Neural progenitor cell (in vitro differentiated cells): ENCODE data around the gene ONECUT1. TPM values are rescaled to one million over a fixed set of nuclear protein-coding genes. Genes with fewer than 3 reads are reported as not detected.

Experiments used
- DNase-seq: peaks from one replicate; pipeline ENCODE4 v3.0.0-alpha.2; 2016; ENCODE audit warnings: low spot score
- H2AFZ ChIP-seq: fragments of 200-600 bp; sonication (generic); replicated peaks from 2 replicates; pipeline ENCODE4 v1.6.1; 2016; ENCODE audit warnings: antibody characterized with exemption
- H3F3A ChIP-seq: fragments of 200-600 bp; sonication (generic); 2 replicates; pipeline ENCODE4 v1.6.1; 2016; ENCODE audit warnings: antibody characterized with exemption, low read depth
- H3K27ac ChIP-seq: fragments of 200-600 bp; sonication (generic); 2 replicates; pipeline ENCODE4 v1.5.1; 2016; ENCODE audit warnings: mild to moderate bottlenecking
- H3K27me3 ChIP-seq: fragments of 200-600 bp; sonication (generic); 2 replicates; pipeline ENCODE4 v1.6.1; 2016; ENCODE audit warnings: mild to moderate bottlenecking, moderate library complexity
- H3K36me3 ChIP-seq: fragments of 200-600 bp; sonication (generic); 2 replicates; pipeline ENCODE4 v1.5.1; 2016
- H3K4me1 ChIP-seq: fragments of 200-600 bp; sonication (generic); 2 replicates; pipeline ENCODE4 v1.6.1; 2016; ENCODE audit warnings: mixed run types
- H3K4me2 ChIP-seq: fragments of 200-600 bp; sonication (generic); 2 replicates; pipeline ENCODE4 v1.6.1; 2016
- H3K4me3 ChIP-seq: fragments of 200-600 bp; sonication (generic); 2 replicates; pipeline ENCODE4 v1.5.1; 2016
- H3K79me2 ChIP-seq: fragments of 200-600 bp; sonication (generic); 2 replicates; pipeline ENCODE4 v1.6.1; 2016; ENCODE audit warnings: low read depth
- H3K9ac ChIP-seq: fragments of 200-600 bp; sonication (generic); 2 replicates; pipeline ENCODE4 v1.6.1; 2016
- H3K9me3 ChIP-seq: fragments of 200-600 bp; sonication (generic); 2 replicates; pipeline ENCODE4 v1.5.1; 2016; ENCODE audit warnings: low read depth
- H4K20me1 ChIP-seq: fragments of 200-600 bp; sonication (generic); 2 replicates; pipeline ENCODE4 v1.6.1; 2016; ENCODE audit warnings: low read depth
- H3K27ac Mint-ChIP-seq: 3 replicates; pipeline ENCODE4 v1.8.0; 2021; ENCODE audit warnings: mixed read lengths
- H3K27me3 Mint-ChIP-seq: 2 replicates; pipeline ENCODE4 v1.8.0; 2022; ENCODE audit warnings: low read depth, mild to moderate bottlenecking, inconsistent platforms, moderate library complexity, mixed read lengths; ENCODE audit not compliant: insufficient read depth
- H3K36me3 Mint-ChIP-seq: 3 replicates; pipeline ENCODE4 v1.8.0; 2021; ENCODE audit warnings: mixed read lengths
- H3K4me1 Mint-ChIP-seq: 3 replicates; pipeline ENCODE4 v1.8.0; 2021; ENCODE audit warnings: mixed read lengths
- H3K4me3 Mint-ChIP-seq: 3 replicates; pipeline ENCODE4 v1.8.0; 2021; ENCODE audit warnings: mild to moderate bottlenecking, moderate library complexity, mixed read lengths
- H3K9me3 Mint-ChIP-seq: 3 replicates; pipeline ENCODE4 v1.8.0; 2020; ENCODE audit warnings: mixed read lengths
- EZH2 ChIP-seq: fragments of 200-600 bp; sonication (generic); IDR thresholded peaks from 2 replicates; pipeline ENCODE4 v1.6.1; 2017; ENCODE audit warnings: antibody characterized with exemption, mild to moderate bottlenecking, moderate library complexity
- EZH2phosphoT487 ChIP-seq: fragments of 200-600 bp; sonication (generic); IDR thresholded peaks from 2 replicates; pipeline ENCODE4 v1.6.1; 2017; ENCODE audit warnings: antibody characterized with exemption
- total RNA-seq: library from RNA; depleted of rRNA; stranded (reverse); fragments of >200 nt; gene quantifications from 2 replicates; pipeline ENCODE4 v1.2.3, GENCODE V29; 2015; ENCODE audit warnings: low replicate concordance
- TF ChIP-seq, protein P1 (sequence below): fragments of 200-600 bp; sonication (generic); IDR thresholded peaks from 2 replicates; pipeline ENCODE4 v1.5.1; 2017; ENCODE audit warnings: antibody characterized with exemption, mild to moderate bottlenecking

The ONECUT1 gene
- total RNA-seq, 1 donor from 2014 or later, result 1.5 TPM

GRCh38 chr15:52798529-52799101, 8.5 kb upstream of the ONECUT1 start:
- no peak overlapping the region for H3K9ac ChIP-seq
- DNase-seq, result peak; percentile 65
- H3K9me3 ChIP-seq, result no peaks in the 10 kb centered on the region
- TF ChIP-seq, protein P1, sequence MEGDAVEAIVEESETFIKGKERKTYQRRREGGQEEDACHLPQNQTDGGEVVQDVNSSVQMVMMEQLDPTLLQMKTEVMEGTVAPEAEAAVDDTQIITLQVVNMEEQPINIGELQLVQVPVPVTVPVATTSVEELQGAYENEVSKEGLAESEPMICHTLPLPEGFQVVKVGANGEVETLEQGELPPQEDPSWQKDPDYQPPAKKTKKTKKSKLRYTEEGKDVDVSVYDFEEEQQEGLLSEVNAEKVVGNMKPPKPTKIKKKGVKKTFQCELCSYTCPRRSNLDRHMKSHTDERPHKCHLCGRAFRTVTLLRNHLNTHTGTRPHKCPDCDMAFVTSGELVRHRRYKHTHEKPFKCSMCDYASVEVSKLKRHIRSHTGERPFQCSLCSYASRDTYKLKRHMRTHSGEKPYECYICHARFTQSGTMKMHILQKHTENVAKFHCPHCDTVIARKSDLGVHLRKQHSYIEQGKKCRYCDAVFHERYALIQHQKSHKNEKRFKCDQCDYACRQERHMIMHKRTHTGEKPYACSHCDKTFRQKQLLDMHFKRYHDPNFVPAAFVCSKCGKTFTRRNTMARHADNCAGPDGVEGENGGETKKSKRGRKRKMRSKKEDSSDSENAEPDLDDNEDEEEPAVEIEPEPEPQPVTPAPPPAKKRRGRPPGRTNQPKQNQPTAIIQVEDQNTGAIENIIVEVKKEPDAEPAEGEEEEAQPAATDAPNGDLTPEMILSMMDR, result peak; percentile 43
- TF ChIP-seq EZH2phosphoT487, result peak; percentile 10
- no peak for TF ChIP-seq EZH2
- no peaks in the 10 kb centered on the region for H3K36me3 ChIP-seq
- no peaks in the 10 kb centered on the region for H3K79me2 ChIP-seq
- H3K27me3 ChIP-seq, result peaks cover 100% of the 10 kb centered on the region
- H2AFZ ChIP-seq, result no peak overlapping the region
- H3K4me2 ChIP-seq, result peak overlapping the region; percentile 41
- peaks cover 5% of the 10 kb centered on the region for H3K9me3 Mint-ChIP-seq
- H3K27me3 Mint-ChIP-seq, result peaks cover 86% of the 10 kb centered on the region
- peaks cover 44% of the 10 kb centered on the region for H3K4me1 Mint-ChIP-seq
- H3K4me3 Mint-ChIP-seq, result peak overlapping the region; percentile 53
- H4K20me1 ChIP-seq, result peaks cover 22% of the 10 kb centered on the region
- H3K4me1 ChIP-seq, result peaks cover 11% of the 10 kb centered on the region
- H3K27ac Mint-ChIP-seq, result no peak overlapping the region
- no peak overlapping the region for H3K4me3 ChIP-seq
- no peaks in the 10 kb centered on the region for H3K36me3 Mint-ChIP-seq
- no peak overlapping the region for H3K27ac ChIP-seq
- peaks cover 3% of the 10 kb centered on the region for H3F3A ChIP-seq

- H2AFZ ChIP-seq, result no peak overlapping the region
- H3K9ac ChIP-seq, result no peak overlapping the region
- no peaks in the 10 kb centered on the region for H3K36me3 ChIP-seq
- H4K20me1 ChIP-seq, result peaks cover 18% of the 10 kb centered on the region
- Mint-ChIP-seq H3K27ac (no peak overlapping the region), H3K4me1 (peaks cover 36% of the 10 kb centered on the region), H3K4me3 (peak overlapping the region; percentile 59), H3K36me3 (no peaks in the 10 kb centered on the region), H3K27me3 (peaks cover 86% of the 10 kb centered on the region), H3K9me3 (peaks cover 7% of the 10 kb centered on the region)
- DNase-seq, result no peak
- H3K79me2 ChIP-seq, result no peaks in the 10 kb centered on the region
- H3K4me3 ChIP-seq, result no peak overlapping the region
- TF ChIP-seq EZH2 (peak; percentile 63), EZH2phosphoT487 (peak; percentile 66)
- TF ChIP-seq, protein P1, result no peak
- H3K9me3 ChIP-seq, result no peaks in the 10 kb centered on the region
- H3K27me3 ChIP-seq, result peaks cover 100% of the 10 kb centered on the region
- H3F3A ChIP-seq, result no peaks in the 10 kb centered on the region
- peaks cover 6% of the 10 kb centered on the region for H3K4me1 ChIP-seq
- peak overlapping the region; percentile 41 for H3K4me2 ChIP-seq
- no peak overlapping the region for H3K27ac ChIP-seq
Observed at GRCh38 chr15:52797625-52798501, 7.7 kb upstream of the ONECUT1 start.

- no peak overlapping the region for H3K4me3 ChIP-seq
- no peaks in the 10 kb centered on the region for H3K36me3 ChIP-seq
- peaks cover 10% of the 10 kb centered on the region for H4K20me1 ChIP-seq
- H3K36me3 Mint-ChIP-seq, result no peaks in the 10 kb centered on the region
- H3K4me3 Mint-ChIP-seq, result no peak overlapping the region
- no peak overlapping the region for H2AFZ ChIP-seq
- H3K4me1 Mint-ChIP-seq, result peaks cover 31% of the 10 kb centered on the region
- no peak overlapping the region for H3K4me2 ChIP-seq
- no peak overlapping the region for H3K27ac Mint-ChIP-seq
- no peak overlapping the region for H3K27ac ChIP-seq
- TF ChIP-seq EZH2phosphoT487, result no peak
- TF ChIP-seq, protein P1, result no peak
- no peak for TF ChIP-seq EZH2
- H3K79me2 ChIP-seq, result no peaks in the 10 kb centered on the region
- peaks cover 13% of the 10 kb centered on the region for H3K9me3 Mint-ChIP-seq
- H3K9me3 ChIP-seq, result no peaks in the 10 kb centered on the region
- H3K4me1 ChIP-seq, result peaks cover 8% of the 10 kb centered on the region
- H3F3A ChIP-seq, result no peaks in the 10 kb centered on the region
- peaks cover 86% of the 10 kb centered on the region for H3K27me3 Mint-ChIP-seq
- H3K27me3 ChIP-seq, result peaks cover 100% of the 10 kb centered on the region
- H3K9ac ChIP-seq, result no peak overlapping the region
- no peak for DNase-seq
Observed at GRCh38 chr15:52796753-52797520, 6.8 kb upstream of the ONECUT1 start.
